GM10266 (cell line): Measurements from ENCODE around the gene PLCB4.

Experiments
- DNase-seq: peaks from one replicate; pipeline ENCODE4 v3.0.0; 2012; ENCODE audit errors: extremely low spot score
- TF ChIP-seq, protein P1 (sequence below): IDR thresholded peaks from 2 replicates; pipeline ENCODE4 v1.5.1; 2012; ENCODE audit warnings: mild to moderate bottlenecking, low read depth; ENCODE audit not compliant: control insufficient read depth, insufficient read depth; ENCODE audit errors: missing control alignments

Gene PLCB4

DNA sequence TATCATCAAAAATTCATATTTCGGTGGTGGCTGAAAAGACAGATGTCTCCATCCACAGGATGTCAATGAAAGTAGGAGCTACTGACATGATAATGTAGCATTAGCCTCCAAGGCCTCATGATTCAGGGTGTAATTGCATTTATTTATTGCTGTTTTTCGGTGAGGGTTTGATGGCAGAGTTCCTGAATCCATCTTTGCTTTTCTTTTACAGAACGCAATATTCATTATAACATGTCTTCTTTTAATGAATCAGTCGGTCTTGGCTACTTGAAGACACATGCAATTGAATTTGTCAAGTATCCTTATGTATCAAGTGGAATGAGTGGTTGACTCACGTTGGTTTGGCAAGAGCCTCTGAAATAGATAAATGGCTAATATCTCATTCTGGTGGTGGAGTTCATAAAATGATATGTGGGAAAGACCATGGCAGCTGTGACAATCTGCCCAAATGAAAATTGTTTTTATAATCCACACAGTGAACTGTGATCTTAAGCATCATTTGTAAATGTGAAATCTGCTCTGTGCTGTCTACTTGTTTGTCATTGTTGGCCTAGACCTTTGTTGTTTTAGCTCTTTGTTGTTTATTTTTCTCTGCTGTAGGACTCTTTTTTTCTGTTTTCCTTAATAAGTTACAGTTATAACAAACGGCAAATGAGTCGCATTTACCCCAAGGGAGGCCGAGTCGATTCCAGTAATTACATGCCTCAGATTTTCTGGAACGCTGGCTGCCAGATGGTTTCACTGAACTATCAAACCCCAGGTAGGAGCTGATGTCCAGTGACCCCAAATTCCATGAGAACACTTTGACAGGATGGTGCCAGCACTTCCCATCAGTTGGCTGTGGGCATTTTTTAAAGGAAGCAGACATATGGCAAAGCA is 339.8 kb downstream of the PLCB4 start:
- no peak for DNase-seq
- TF ChIP-seq, protein P1, sequence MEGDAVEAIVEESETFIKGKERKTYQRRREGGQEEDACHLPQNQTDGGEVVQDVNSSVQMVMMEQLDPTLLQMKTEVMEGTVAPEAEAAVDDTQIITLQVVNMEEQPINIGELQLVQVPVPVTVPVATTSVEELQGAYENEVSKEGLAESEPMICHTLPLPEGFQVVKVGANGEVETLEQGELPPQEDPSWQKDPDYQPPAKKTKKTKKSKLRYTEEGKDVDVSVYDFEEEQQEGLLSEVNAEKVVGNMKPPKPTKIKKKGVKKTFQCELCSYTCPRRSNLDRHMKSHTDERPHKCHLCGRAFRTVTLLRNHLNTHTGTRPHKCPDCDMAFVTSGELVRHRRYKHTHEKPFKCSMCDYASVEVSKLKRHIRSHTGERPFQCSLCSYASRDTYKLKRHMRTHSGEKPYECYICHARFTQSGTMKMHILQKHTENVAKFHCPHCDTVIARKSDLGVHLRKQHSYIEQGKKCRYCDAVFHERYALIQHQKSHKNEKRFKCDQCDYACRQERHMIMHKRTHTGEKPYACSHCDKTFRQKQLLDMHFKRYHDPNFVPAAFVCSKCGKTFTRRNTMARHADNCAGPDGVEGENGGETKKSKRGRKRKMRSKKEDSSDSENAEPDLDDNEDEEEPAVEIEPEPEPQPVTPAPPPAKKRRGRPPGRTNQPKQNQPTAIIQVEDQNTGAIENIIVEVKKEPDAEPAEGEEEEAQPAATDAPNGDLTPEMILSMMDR = no peak

DNA sequence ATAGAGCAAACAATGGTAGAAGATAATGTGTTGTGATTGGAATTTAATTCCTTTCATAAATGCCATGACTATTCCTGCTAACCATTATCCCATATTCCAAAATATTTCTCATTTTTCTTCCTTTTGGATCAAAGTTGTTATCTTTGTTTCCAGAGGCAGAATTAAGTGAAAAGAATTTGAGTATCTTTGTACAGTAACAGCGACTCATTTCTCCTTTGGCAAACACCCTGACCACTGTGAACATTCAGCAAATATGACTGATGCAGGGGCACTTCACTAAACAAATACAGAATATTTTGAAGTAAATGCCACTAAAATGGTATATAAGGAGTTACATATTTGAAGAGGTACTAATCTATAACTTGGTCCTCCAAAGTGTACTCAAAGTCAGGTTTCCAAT is 340.5 kb downstream of the PLCB4 start:
- DNase-seq = no peak
- TF ChIP-seq, protein P1 = no peak

DNA sequence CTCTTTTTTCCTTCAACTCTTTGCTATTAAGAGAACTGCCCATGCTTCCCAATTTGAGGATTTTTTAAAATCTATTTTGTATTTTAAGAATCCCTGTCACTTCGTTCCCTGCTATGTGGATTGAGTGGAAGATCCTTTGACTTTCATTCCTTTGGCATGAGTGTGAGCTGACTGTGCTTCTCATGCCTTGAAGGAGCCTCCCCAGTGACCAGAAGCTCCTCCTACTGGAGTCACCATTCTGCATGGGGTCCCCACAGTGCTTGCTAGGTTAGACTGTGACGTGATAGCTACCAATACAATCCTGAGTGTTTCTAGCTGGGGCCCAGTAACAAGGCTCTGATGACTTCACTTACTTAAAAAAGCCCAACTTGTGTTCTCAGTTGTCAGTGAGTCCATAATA is 341.1 kb downstream of the PLCB4 start:
- no peak for DNase-seq
- TF ChIP-seq, protein P1 = no peak

DNA sequence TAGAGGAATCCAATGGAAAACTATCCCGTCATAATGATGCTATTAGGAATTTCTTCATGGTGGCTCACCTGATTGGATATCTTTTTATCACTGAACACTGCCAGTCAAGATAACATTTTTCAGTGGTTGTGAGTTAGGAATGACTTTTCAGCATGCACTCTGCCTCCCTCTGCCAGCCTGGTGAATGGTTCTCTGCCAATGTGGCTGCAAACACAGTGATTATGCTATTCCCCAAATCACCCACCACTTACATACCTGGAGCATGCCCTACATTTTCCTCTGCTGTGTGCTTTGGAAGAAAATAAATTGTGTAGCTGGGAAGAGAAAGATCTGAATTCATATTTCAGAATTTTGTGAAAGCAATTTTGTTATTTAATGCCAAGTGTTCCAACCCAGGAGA is 342.9 kb downstream of the PLCB4 start:
- TF ChIP-seq, protein P1 = no peak
- no peak for DNase-seq

DNA sequence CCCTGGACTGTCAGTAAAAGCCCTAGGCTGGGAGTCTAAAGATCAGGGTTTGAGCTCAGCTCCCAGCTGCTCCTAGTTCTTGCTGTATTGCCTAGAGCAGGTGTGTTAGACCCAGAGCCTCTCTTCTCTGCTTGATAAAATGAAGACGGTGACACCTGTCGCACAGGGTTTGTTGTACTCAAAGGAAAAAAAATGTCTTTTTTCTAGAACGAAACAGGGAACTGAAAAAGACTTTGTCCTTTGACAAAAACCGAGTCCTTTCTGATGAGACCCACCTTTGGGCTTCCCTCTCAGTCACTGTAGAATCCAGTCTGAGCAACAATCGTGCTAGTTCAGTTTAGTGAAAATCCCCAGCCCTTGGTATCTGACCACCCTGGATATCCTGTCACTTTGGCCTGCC is 343.4 kb downstream of the PLCB4 start:
- no peak for DNase-seq
- TF ChIP-seq, protein P1 = no peak

DNA sequence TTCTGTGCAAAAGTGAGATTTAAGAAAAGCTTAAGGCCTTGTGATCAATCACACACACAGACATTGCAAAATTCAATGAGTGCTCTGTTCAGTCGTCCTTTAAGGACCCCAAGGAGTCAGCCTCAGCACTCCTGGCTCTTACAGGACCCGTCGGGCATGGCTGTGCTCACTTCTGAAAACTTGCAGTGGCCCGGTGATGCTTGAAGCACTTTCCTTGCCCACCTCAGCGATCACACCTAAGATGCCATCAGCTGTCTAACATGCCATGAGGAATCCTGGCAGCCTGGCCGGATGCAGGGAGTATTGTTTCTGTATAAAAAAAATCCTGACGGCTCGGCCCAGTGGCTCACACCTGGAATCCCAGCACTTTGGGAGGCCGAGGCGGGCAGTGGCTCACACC is 344.1 kb downstream of the PLCB4 start:
- TF ChIP-seq, protein P1 = no peak
- DNase-seq = no peak

DNA sequence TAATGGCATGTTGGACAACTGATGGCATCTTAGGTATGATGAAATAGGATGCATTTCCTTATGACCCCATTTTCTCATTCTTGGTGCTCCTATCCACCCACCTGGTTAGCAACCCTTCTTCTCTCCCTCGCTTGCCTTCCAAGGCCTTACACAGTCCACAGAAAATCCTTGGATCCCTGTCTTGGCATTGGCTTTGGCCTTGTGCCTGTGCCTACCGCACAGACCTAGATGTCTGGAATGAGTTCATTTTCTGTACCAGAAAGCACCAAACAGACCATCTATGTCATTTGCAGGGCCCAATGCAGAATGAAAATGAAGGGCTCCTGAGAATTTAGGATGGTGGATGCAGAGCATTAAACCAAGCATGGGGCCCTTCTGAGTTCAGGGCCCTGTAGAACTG is 346.5 kb downstream of the PLCB4 start:
- no peak for DNase-seq
- TF ChIP-seq, protein P1 = no peak
